Endothelial cell of umbilical vein (primary cell): Measurements from ENCODE around the gene GIPC1. TPM values are rescaled to one million over a fixed set of nuclear protein-coding genes. Genes with fewer than 3 reads are reported as not detected.

Experiments
- BruUV-seq: library from RNA; stranded (reverse); fragments of 400-500 nt; replicated peaks from 2 replicates; lab custom pipeline; 2021; lab: Mats Ljungman, UMichigan
- CTCF ChIA-PET: fragments of 300-600, 350-600 bp; sonication (Branson Sonifier 250); formaldehyde crosslinking; loops from one replicate; lab custom pipeline; 2021; ENCODE audit warnings: antibody characterized with exemption, inconsistent platforms; lab: Charles Lee
- POLR2A ChIA-PET: fragments of 300-600, 350-600 bp; sonication (Branson Sonifier 250); formaldehyde crosslinking; loops from one replicate; lab custom pipeline; 2021; ENCODE audit warnings: antibody characterized with exemption, inconsistent platforms; lab: Charles Lee
- DNase-seq: peaks from one replicate; pipeline ENCODE4 v3.0.0-alpha.2; 2011; ENCODE audit warnings: low read depth, low spot score
- FAIRE-seq: peaks from 2 replicates; lab custom pipeline; 2011; peaks lifted over from hg19 to GRCh38; lab: Jason Lieb, UNC
- H2AFZ ChIP-seq: 2 replicates; pipeline ENCODE4 v1.6.0; 2012; ENCODE audit warnings: low read depth, low read length, control low read depth, inconsistent platforms
- H3K27ac ChIP-seq: 2 replicates; pipeline ENCODE4 v1.5.1; 2011; ENCODE audit warnings: low read depth, mild to moderate bottlenecking, control low read depth, low read length, moderate library complexity; ENCODE audit not compliant: insufficient read depth
- H3K27me3 ChIP-seq, 2 experiments: 2 replicates each; pipeline versions ENCODE4 v1.6.0 to v1.6.1; 2011; ENCODE audit warnings: low read length in 2 of 2, mixed read lengths in 1 of 2; ENCODE audit not compliant: control insufficient read depth in 2 of 2, insufficient read depth in 2 of 2
- H3K36me3 ChIP-seq, 2 experiments: 2 replicates in 1 of 2; 3 replicates in 1 of 2; pipeline ENCODE4 v1.5.1; 2011; ENCODE audit warnings: low read length in 2 of 2, mild to moderate bottlenecking in 1 of 2, moderate library complexity in 1 of 2; ENCODE audit not compliant: control insufficient read depth in 2 of 2, insufficient read depth in 2 of 2; ENCODE audit errors: extremely low read depth in 1 of 2
- H3K4me1 ChIP-seq: 3 replicates; pipeline ENCODE4 v1.5.1; 2011; ENCODE audit warnings: mild to moderate bottlenecking, low read length; ENCODE audit not compliant: control insufficient read depth, insufficient read depth; ENCODE audit errors: extremely low read depth
- H3K4me2 ChIP-seq: 2 replicates; pipeline ENCODE4 v1.6.1; 2011; ENCODE audit warnings: low read length, control low read depth, mixed read lengths; ENCODE audit not compliant: insufficient read depth
- H3K4me3 ChIP-seq, 3 experiments: fragments of 200-600 bp in 1 of 3; sonication (generic), shearing (Covaris generic) in 1 of 3; replicated peaks in 1 of 3; 2 replicates each; pipeline ENCODE4 v1.5.1; 2011 to 2016; ENCODE audit warnings: control low read depth in 3 of 3, low read length in 3 of 3, mild to moderate bottlenecking in 2 of 3, inconsistent platforms in 1 of 3, low read depth in 1 of 3, moderate library complexity in 1 of 3; ENCODE audit not compliant: insufficient read depth in 1 of 3
- H3K79me2 ChIP-seq: 2 replicates; pipeline ENCODE4 v1.6.0; 2012; ENCODE audit warnings: low read length, inconsistent platforms; ENCODE audit not compliant: control insufficient read depth, insufficient read depth
- H3K9ac ChIP-seq: replicated peaks from 2 replicates; pipeline ENCODE3; 2011; ENCODE audit warnings: low read length, control low read depth; ENCODE audit not compliant: insufficient read depth; ENCODE audit errors: extremely low read depth
- H3K9me1 ChIP-seq: replicated peaks from 3 replicates; pipeline ENCODE4 v1.6.0; 2011; ENCODE audit warnings: mild to moderate bottlenecking, low read length; ENCODE audit not compliant: control insufficient read depth, insufficient read depth; ENCODE audit errors: extremely low read depth
- H3K9me3 ChIP-seq: replicated peaks from 2 replicates; pipeline ENCODE4 v1.5.1; 2012; ENCODE audit warnings: low read length, inconsistent platforms; ENCODE audit not compliant: control insufficient read depth, insufficient read depth
- H4K20me1 ChIP-seq: replicated peaks from 2 replicates; pipeline ENCODE3; 2011; ENCODE audit warnings: mild to moderate bottlenecking, low read length; ENCODE audit not compliant: control insufficient read depth, insufficient read depth; ENCODE audit errors: extremely low read depth
- EZH2 ChIP-seq: IDR thresholded peaks from 2 replicates; pipeline ENCODE4 v1.6.1; 2012; ENCODE audit warnings: borderline replicate concordance, low read depth, mild to moderate bottlenecking, moderate library complexity, low read length, inconsistent platforms; ENCODE audit not compliant: severe bottlenecking
- FOS ChIP-seq: IDR thresholded peaks from 2 replicates; pipeline ENCODE4 v1.6.1; 2011; ENCODE audit warnings: mild to moderate bottlenecking, low read length, moderate library complexity, borderline replicate concordance; ENCODE audit not compliant: insufficient read depth
- GATA2 ChIP-seq: IDR thresholded peaks from 2 replicates; pipeline ENCODE4 v1.7.0; 2011; ENCODE audit warnings: low read depth, mild to moderate bottlenecking, moderate library complexity, mixed read lengths, low read length; ENCODE audit not compliant: insufficient read length, insufficient read depth
- MYC ChIP-seq: IDR thresholded peaks from one replicate; pipeline ENCODE4 v1.6.1; 2011; ENCODE audit warnings: mild to moderate bottlenecking, low read depth, low read length
- POLR2A ChIP-seq: IDR thresholded peaks from 2 replicates; pipeline ENCODE4 v1.6.1; 2012; ENCODE audit warnings: low read depth, mild to moderate bottlenecking, control low read depth, low read length
- POLR2AphosphoS5 ChIP-seq: IDR thresholded peaks from 2 replicates; pipeline ENCODE4 v1.6.1; 2012; ENCODE audit warnings: low read depth, mild to moderate bottlenecking, control low read depth, low read length, moderate library complexity; ENCODE audit not compliant: insufficient read depth
- dilution Hi-C: fragments of 300-500 bp; cut with MboI; formaldehyde crosslinking; loops from one replicate; pipeline ENCODE4 v1.15.0; 2019; ENCODE audit warnings: low sequenced_read_pairs; ENCODE audit not compliant: extremely low pct_ligation_motif_present
- intact Hi-C: fragments of 100-400 bp; cut with micrococcal nuclease; formaldehyde crosslinking; loops from one replicate; pipeline ENCODE4 v1.10.0; 2022
- polyA plus RNA-seq, 4 experiments: library from polyadenylated mRNA; depleted of rRNA in 3 of 4; stranded (reverse) in 3 of 4; unstranded in 1 of 4; fragments of >200 nt; gene quantifications; 2 replicates each; pipeline versions ENCODE4 v1.2.1 to v1.2.3, GENCODE V29; 2011 to 2012; ENCODE audit warnings: missing spikeins in 1 of 4
- total RNA-seq: library from RNA; stranded (reverse); gene quantifications from 2 replicates; pipeline ENCODE4 v1.2.3, GENCODE V29; 2021
- TF ChIP-seq, protein P1 (sequence below): IDR thresholded peaks from 2 replicates; pipeline ENCODE4 v1.6.1; 2011; ENCODE audit not compliant: insufficient read depth, insufficient read length
- TF ChIP-seq, protein P2 (sequence below), 2 donors: IDR thresholded peaks; 1 replicate in 1 of 2; 2 replicates in 1 of 2; pipeline ENCODE4 v1.5.1; 2011; ENCODE audit warnings: low read length in 2 of 2, mild to moderate bottlenecking in 2 of 2, moderate library complexity in 2 of 2, control low read depth in 1 of 2, inconsistent platforms in 1 of 2, low read depth in 1 of 2; ENCODE audit not compliant: insufficient read depth in 1 of 2; ENCODE audit errors: extremely low read depth in 1 of 2

GIPC1 gene
- total and polyA plus RNA-seq, 2 donors (not counting 3 experiments of a cell fraction or from before 2014, with no cell fraction given), result 108 to 141 TPM

DNA sequence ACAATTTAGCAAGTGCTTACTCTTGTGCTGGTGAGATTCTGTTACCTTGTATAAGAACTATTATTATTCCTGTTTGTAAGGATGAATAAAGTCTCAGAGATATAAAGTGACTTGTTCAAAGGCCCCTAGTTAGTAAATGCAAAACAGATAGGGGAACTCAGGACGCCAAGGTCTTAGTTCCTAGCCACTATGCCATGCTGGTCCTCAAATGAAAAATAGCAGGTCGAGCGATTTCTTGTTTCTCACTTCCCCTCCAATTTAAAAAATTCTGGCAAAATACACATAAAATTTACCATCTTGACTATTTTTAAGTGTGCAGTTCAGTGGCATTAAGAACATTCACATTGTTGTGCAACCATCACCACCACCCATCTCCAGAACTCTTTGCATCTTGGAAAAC, 34.6 kb upstream of the GIPC1 start:
- Histone ChIP-seq H3K4me3 (peak overlapping the region in 1 of 3 experiments; percentile 67), H3K9ac (no peak overlapping the region), H3K9me1 (no peaks in the 10 kb centered on the region), H3K9me3 (no peaks in the 10 kb centered on the region), H3K27ac (no peak overlapping the region), H3K79me2 (peaks cover 19% of the 10 kb centered on the region), H4K20me1 (no peaks in the 10 kb centered on the region), H3K4me1 (peaks cover 7% of the 10 kb centered on the region), H3K4me2 (peak overlapping the region; percentile 89), H2AFZ (no peak overlapping the region), H3K27me3 (no peaks in the 10 kb centered on the region), H3K36me3 (no peaks in the 10 kb centered on the region)
- ChIA-PET POLR2A (no interaction called here), CTCF (no interaction called here)
- BruUV-seq, result no TSS peak
- FAIRE-seq (no peak), DNase-seq (no peak)
- TF ChIP-seq EZH2 (no peak), GATA2 (no peak)
- TF ChIP-seq, protein P1, sequence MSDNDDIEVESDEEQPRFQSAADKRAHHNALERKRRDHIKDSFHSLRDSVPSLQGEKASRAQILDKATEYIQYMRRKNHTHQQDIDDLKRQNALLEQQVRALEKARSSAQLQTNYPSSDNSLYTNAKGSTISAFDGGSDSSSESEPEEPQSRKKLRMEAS, result no peak
- TF ChIP-seq, protein P2, sequence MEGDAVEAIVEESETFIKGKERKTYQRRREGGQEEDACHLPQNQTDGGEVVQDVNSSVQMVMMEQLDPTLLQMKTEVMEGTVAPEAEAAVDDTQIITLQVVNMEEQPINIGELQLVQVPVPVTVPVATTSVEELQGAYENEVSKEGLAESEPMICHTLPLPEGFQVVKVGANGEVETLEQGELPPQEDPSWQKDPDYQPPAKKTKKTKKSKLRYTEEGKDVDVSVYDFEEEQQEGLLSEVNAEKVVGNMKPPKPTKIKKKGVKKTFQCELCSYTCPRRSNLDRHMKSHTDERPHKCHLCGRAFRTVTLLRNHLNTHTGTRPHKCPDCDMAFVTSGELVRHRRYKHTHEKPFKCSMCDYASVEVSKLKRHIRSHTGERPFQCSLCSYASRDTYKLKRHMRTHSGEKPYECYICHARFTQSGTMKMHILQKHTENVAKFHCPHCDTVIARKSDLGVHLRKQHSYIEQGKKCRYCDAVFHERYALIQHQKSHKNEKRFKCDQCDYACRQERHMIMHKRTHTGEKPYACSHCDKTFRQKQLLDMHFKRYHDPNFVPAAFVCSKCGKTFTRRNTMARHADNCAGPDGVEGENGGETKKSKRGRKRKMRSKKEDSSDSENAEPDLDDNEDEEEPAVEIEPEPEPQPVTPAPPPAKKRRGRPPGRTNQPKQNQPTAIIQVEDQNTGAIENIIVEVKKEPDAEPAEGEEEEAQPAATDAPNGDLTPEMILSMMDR (IDR thresholded peaks at IDR 0.05; ENCODE audit: extremely low read depth in 1 of 2, insufficient read depth in 1 of 2, low read depth in 1 of 2, low read length in 2 of 2), result no peak
- intact Hi-C loops, result no loop called here
- dilution Hi-C loops, result no loop called here

DNA sequence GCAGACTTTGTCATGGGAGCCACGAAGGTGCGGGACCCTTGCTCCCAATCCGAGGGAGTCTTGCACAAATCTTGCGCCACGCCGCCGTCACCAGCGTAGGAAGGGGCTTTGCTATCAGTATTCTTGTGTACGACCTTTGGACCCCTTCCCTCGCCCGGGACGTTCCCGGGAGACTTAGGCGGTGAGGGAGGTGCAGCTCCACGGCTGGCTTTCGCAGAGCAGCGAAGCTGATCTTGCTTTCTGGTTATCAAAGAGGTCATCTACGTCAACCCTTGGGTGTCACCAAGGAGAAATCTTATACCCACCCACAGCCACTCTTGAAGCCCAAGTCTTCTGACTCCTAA, 34.0 kb upstream of the GIPC1 start:
- intact Hi-C loops, result no loop called here
- no peaks in the 10 kb centered on the region for H3K9me1 ChIP-seq
- DNase-seq (no peak), FAIRE-seq (no peak)
- peak overlapping the region; percentile 22 to 90 (median 67) for H3K4me3 ChIP-seq
- H3K9me3 ChIP-seq, result no peaks in the 10 kb centered on the region
- TF ChIP-seq POLR2AphosphoS5 (no peak), FOS (no peak), POLR2A (no peak), MYC (no peak), GATA2 (peak; percentile 74)
- TF ChIP-seq, protein P1, result no peak
- TF ChIP-seq, protein P2 (IDR thresholded peaks at IDR 0.05; ENCODE audit: extremely low read depth in 1 of 2, insufficient read depth in 1 of 2, low read depth in 1 of 2, low read length in 2 of 2), result no peak
- peaks cover 19% of the 10 kb centered on the region for H3K79me2 ChIP-seq
- BruUV-seq, result no TSS peak
- no peaks in the 10 kb centered on the region for H3K36me3 ChIP-seq
- POLR2A ChIA-PET, result no interaction called here
- CTCF ChIA-PET, result no interaction called here
- peaks cover 7% of the 10 kb centered on the region for H3K4me1 ChIP-seq
- H3K27ac ChIP-seq, result no peak overlapping the region
- peak overlapping the region; percentile 89 for H3K4me2 ChIP-seq
- H4K20me1 ChIP-seq, result no peaks in the 10 kb centered on the region
- H3K9ac ChIP-seq, result peak overlapping the region; percentile 51
- dilution Hi-C loops, result no loop called here
- no peaks in the 10 kb centered on the region for H3K27me3 ChIP-seq
- H2AFZ ChIP-seq, result peak overlapping the region; percentile 75
